NOMO-1 treated with dmso at 0.1 percent for 144 hours (cell line): ENCODE data around the gene LENG9.
"Not testable (repeated sequence)": the region's sequence is repeated elsewhere in the genome, so short reads cannot be mapped to it uniquely, and the experiment has no call there.

Experiments used
- DNase-seq: peaks from one replicate; lab custom pipeline; 2025; ENCODE audit not compliant: unreplicated experiment; lab: John Stamatoyannopoulos, UW

LENG9 gene

GRCh38 chr19:54463531-54464043 lies at the start of gene LENG9:
TSS of gene LENG9 (minus strand) at chr19:54463778. CDS start at chr19:54463526, 252 bp downstream.
- peak; percentile 91 for DNase-seq

- not testable (repeated sequence) for DNase-seq
These were observed 45.8 kb upstream of the LENG9 start for GRCh38 chr19:54509200-54509940.

GRCh38 chr19:54508487-54508886 lies 44.9 kb upstream of the LENG9 start:
- DNase-seq, result not testable (repeated sequence)

GRCh38 chr19:54507824-54508223 lies 44.2 kb upstream of the LENG9 start:
- no peak for DNase-seq

GRCh38 chr19:54507038-54507717 lies 43.6 kb upstream of the LENG9 start:
- not testable (repeated sequence) for DNase-seq

GRCh38 chr19:54506079-54506478 lies 42.5 kb upstream of the LENG9 start:
- no peak for DNase-seq

GRCh38 chr19:54505542-54505941 lies 42.0 kb upstream of the LENG9 start:
- not testable (repeated sequence) for DNase-seq

- no peak for DNase-seq
These were observed 39.0 kb upstream of the LENG9 start, which contains the start of gene LAIR2 for GRCh38 chr19:54502518-54503048. TSS of gene LAIR2 (plus strand) at chr19:54502831. CDS start at chr19:54502919, 88 bp downstream.

GRCh38 chr19:54498451-54498772 lies 34.8 kb upstream of the LENG9 start:
- DNase-seq, result not testable (repeated sequence)

GRCh38 chr19:54497747-54498450 lies 34.3 kb upstream of the LENG9 start:
- not testable (repeated sequence) for DNase-seq

GRCh38 chr19:54495284-54495683 lies 31.7 kb upstream of the LENG9 start:
- DNase-seq, result not testable (repeated sequence)

- no peak for DNase-seq
These were observed 30.5 kb upstream of the LENG9 start for GRCh38 chr19:54493967-54494585.

GRCh38 chr19:54493056-54493455 lies 29.5 kb upstream of the LENG9 start:
- not testable (repeated sequence) for DNase-seq

GRCh38 chr19:54492568-54492967 lies 29.0 kb upstream of the LENG9 start:
- DNase-seq, result no peak

- DNase-seq, result no peak
These were observed 26.2 kb upstream of the LENG9 start for GRCh38 chr19:54489766-54490165.

GRCh38 chr19:54489341-54489740 lies 25.8 kb upstream of the LENG9 start:
- no peak for DNase-seq

- no peak for DNase-seq
These were observed 22.3 kb upstream of the LENG9 start for GRCh38 chr19:54485851-54486250.

GRCh38 chr19:54484451-54484850 lies 20.9 kb upstream of the LENG9 start:
- no peak for DNase-seq

GRCh38 chr19:54482889-54483288 lies 19.3 kb upstream of the LENG9 start:
- peak; percentile 17 for DNase-seq

- no peak for DNase-seq
These were observed 17.9 kb upstream of the LENG9 start for GRCh38 chr19:54481326-54481930.
